D341Med (cell line): ENCODE data around the gene LUC7L2.
"Not testable (repeated sequence)": the region's sequence is repeated elsewhere in the genome, so short reads cannot be mapped to it uniquely, and the experiment has no call there.

Experiments used
- DNase-seq: peaks from one replicate; pipeline ENCODE4 v3.0.0; 2012; ENCODE audit warnings: low spot score

The LUC7L2 gene

GRCh38 chr7:139450851-139451250, 91.2 kb downstream of the LUC7L2 start:
- no peak for DNase-seq

- DNase-seq = no peak
Measured at GRCh38 chr7:139451638-139452037, 91.9 kb downstream of the LUC7L2 start.

- DNase-seq = no peak
Measured at GRCh38 chr7:139452958-139453672, 93.4 kb downstream of the LUC7L2 start.

GRCh38 chr7:139453673-139454321, 94.1 kb downstream of the LUC7L2 start:
- no peak for DNase-seq

GRCh38 chr7:139455789-139456188, 96.1 kb downstream of the LUC7L2 start:
- no peak for DNase-seq

- DNase-seq = no peak
Measured at GRCh38 chr7:139456511-139456910, 96.8 kb downstream of the LUC7L2 start.

GRCh38 chr7:139457153-139457946, 97.7 kb downstream of the LUC7L2 start:
- no peak for DNase-seq

GRCh38 chr7:139463421-139463820, 103.7 kb downstream of the LUC7L2 start:
- not testable (repeated sequence) for DNase-seq

- not testable (repeated sequence) for DNase-seq
Measured at GRCh38 chr7:139464511-139464910, 104.8 kb downstream of the LUC7L2 start.

- DNase-seq = not testable (repeated sequence)
Measured at GRCh38 chr7:139465072-139465471, 105.4 kb downstream of the LUC7L2 start.

GRCh38 chr7:139467729-139468128, 108.0 kb downstream of the LUC7L2 start:
- DNase-seq = not testable (repeated sequence)

- not testable (repeated sequence) for DNase-seq
Measured at GRCh38 chr7:139468281-139468680, 108.6 kb downstream of the LUC7L2 start.

GRCh38 chr7:139471740-139472353, 112.2 kb downstream of the LUC7L2 start:
- no peak for DNase-seq
